HG03442 (cell line): ENCODE measurements around the gene C2orf76.
"Not testable (repeated sequence)": the region's sequence is repeated elsewhere in the genome, so short reads cannot be mapped to it uniquely, and the experiment has no call there.

Experiments used
- ATAC-seq: cut with Tn5 transposase; IDR thresholded peaks from one replicate; pipeline ENCODE4 v1.9.1; 2021; ENCODE audit warnings: mild to moderate bottlenecking, moderate library complexity; ENCODE audit not compliant: unreplicated experiment

Gene C2orf76

GRCh38 chr2:119377993-119378345 is 11.3 kb upstream of the C2orf76 start:
- ATAC-seq, result no peak

GRCh38 chr2:119377294-119377992 is 10.8 kb upstream of the C2orf76 start:
- no peak for ATAC-seq

- no peak for ATAC-seq
Observed at GRCh38 chr2:119376810-119377209, 10.2 kb upstream of the C2orf76 start.

DNA sequence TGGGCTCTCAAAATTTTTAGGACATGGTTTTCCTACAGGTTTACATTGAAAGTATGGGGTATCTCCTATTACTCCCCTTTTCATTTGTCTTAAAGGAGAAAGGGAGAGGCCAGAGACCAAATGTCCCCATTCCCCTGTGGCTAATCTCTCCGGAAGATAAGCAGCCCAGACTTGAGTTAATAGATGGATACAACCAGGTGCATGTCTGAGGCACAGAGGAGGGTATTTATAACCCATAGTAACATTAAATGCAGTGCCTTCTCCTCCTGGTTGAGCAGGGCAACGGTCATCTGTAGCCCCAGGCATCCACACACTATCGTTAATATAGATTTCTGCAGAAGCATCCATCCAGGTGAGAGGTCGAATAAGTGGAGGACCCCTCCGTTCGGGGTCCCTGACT is 9.8 kb upstream of the C2orf76 start:
- not testable (repeated sequence) for ATAC-seq

- not testable (repeated sequence) for ATAC-seq
Observed at GRCh38 chr2:119373907-119374745, 7.5 kb upstream of the C2orf76 start.

GRCh38 chr2:119372778-119373568 is 6.3 kb upstream of the C2orf76 start:
- no peak for ATAC-seq

DNA sequence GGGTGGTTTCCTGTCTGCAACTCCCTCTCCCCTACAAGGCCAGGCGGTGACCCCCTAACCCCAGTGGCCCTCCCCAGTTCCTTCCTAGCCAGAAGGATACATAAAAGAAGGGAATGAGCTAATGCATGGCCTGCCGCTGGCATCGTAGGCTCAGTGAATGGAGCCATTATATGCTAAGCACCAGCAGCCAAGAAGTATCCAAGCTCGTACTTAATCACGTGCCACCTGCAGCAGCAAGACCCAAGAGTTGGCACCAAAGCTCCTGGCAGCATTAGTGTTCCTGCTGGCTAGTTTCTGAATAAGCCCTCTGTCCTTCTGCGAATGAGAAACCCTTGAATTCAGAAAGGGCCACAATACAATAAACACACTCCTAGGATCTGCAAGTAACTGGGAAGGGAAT is 4.5 kb upstream of the C2orf76 start:
- no peak for ATAC-seq

- no peak for ATAC-seq
Observed at GRCh38 chr2:119369845-119370244, 3.2 kb upstream of the C2orf76 start.

DNA sequence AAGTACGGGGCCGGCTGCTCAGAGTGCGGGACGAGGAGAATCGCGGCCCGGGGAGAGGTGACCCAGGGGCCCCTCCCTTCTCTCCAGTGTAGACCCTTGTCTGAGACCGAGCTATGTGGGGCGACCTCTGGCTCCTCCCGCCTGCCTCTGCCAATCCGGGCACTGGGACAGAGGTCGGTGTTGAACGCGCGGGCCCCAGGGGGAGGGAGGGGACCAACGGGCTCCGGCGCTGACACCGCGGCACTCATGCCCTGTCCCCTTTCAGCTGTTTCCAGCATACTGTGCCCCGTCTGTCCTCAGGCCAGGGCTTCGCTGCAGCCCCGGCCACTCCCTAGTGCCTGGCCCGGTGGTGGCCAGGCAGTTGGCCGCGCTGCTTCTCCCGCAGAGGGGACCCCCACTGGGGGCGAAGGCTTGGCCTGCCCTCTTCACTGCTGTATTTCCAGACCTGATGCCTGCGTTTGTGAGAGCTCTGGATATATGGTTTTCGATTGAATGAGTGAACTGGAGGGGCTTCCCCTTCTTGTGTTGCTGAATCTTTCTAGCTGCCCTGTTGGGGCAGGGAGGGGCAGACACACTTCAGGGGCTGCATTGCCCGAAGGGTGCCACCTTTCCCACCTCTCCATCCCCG is 952 bp upstream of the C2orf76 start:
- peak; percentile 21 for ATAC-seq

DNA sequence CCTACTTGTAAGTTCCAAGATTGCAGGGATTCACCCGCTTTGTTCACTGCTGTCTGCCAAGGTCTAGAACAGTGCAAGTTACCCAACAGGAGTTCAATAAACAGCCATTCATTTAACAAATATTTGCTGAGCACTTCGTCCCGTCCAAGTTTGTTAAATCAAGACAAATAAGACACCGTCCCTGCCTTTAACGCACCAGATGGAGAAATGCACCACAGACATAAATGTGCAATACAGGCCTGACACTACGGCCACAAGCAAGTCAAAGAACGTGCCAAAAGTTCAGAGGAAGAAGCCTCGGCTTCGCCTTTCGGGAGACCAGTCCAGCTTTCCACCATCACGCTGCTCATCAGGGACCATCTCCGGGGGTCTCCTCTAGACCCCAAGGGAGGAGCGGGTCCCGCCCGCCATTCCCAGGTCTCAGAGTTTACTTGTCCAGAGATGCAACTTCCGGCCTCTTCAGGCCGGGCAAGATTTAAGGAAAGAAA is 429 bp downstream of the C2orf76 start:
- peak; percentile 2 for ATAC-seq

GRCh38 chr2:119365436-119365835 is 1.2 kb downstream of the C2orf76 start:
- no peak for ATAC-seq

DNA sequence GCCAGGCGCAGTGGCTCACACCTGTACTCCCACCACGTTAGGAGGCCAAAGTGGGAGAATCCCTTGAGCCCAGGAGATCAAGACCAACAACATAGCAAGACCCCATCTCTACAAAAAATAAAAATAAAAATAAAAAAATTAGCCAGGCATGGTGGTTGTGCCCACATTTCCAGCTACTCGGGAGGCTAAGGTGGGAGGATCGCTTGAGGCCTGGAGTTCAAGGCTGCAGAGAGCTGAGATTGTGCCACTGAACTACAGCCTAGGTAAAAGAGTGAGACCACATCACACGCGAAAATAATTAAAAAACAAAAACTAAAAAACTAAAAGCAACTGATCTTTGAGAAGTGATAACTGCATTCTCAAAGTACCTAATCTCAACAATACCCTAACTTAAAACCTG is 1.8 kb downstream of the C2orf76 start:
- no peak for ATAC-seq

DNA sequence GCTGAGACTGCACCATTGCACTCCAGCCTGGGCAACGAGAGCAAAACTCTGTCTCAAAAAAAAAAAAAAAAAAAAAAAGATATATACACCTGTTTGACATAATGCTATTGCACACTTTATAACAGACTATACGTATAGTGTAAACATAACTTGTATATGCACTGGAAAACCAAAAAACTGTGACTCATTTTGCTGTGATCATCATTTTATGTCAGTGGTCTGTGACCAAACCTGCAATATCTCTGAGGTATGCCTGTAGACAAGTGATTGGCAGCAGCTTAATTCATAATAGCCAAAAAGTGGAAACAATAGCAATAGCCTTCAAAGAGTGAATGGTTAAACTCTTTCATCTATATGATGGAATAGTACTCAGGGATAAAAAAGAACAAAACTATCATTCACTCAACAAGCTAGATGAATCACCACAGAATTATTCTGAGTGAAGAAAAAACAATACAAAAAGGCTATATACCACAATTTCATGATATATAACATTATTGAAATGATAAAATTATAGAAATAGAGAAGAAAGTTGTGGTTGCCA is 6.1 kb downstream of the C2orf76 start:
- no peak for ATAC-seq

DNA sequence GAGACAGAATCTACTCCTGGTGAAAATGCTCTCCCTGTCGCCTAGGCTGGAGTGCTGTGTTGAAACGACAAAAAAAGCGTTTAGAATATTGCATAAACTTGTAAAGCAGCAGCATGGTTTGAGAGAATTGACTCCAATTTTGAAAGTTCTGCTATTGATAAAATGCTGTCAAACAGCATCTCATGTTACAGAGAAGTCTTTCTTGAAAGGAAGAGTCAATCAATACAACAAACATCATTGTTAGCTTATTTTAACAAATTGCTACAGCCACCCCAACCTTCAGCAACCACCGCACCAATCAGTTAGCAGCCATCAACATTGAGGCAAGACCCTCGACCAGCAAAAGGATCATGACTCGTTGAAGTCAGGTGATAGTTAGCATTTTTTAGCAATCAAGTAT is 6.9 kb downstream of the C2orf76 start:
- ATAC-seq, result no peak

GRCh38 chr2:119354860-119355259 is 11.8 kb downstream of the C2orf76 start:
- ATAC-seq, result no peak

- ATAC-seq, result peak; percentile 93
Observed at GRCh38 chr2:119352357-119352756, 14.3 kb downstream of the C2orf76 start.

DNA sequence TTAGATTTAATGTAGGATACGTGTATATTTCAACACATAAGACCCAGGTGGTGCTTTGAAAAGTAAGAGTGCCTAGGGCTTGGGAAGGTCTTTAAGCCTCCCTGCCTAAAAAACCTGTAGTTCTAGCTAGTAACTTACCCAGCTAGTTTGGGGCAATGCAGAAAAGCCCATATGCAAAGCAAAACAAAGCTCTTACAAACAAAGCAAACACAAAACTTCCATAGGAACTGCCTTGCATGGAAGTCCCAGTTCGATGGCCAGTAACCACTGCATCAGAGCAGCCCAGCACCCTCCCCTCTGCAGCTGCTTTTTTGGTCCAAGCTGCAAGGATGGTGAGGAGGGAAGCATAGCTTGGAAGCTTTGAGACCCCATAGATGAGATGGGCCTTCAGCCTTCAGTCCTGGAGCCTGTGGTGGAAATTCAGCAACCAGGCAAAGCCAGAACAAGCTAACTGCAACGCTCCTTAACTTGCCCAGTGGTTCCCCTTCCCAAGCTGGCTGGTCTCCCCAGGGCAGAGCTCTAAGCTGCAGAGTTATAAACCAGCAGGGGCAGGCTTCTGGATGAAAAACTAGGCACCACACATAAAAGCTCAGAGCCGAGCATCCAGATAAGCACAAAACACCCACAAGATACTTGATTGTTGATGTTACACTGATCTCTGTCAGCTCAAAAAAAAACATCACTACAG is 16.2 kb downstream of the C2orf76 start:
- ATAC-seq, result no peak

DNA sequence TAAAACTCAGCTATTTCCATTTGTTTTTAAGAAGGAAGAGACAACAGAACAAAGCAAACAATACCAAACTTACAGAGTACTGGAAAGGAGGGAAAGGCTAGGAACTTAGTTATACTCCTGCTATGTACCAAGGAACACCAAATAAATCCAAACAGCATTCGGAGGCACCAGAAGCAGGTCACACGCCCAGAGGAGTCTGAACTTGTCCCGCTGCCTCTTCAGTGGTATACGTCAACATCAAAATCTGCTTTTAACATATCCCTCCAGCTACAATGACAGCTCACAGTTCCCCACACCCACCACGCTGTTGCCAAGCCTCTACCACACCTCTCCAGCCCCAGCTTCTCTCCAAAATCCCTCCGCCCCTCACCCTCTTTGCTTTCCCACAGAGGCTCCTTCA is 17.3 kb downstream of the C2orf76 start:
- ATAC-seq, result no peak

DNA sequence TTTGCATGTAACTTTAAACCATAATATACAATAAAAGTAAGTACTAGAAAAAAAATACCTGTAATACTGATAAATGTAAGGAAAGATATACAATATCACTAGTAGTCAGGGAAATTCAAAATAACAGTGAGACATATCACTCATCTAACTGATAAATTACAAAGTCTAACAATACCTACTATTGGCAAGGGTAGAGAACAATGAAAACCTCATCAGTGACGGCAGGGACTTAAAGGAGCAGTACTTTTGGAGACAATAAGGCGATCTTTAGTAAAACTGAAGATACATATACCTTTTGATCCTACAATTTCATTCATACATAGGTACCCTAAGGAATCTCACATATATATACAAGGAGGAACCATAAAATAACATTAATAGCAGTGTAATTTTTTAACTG is 24.9 kb downstream of the C2orf76 start:
- no peak for ATAC-seq

GRCh38 chr2:119339562-119339923 is 27.1 kb downstream of the C2orf76 start:
- no peak for ATAC-seq
